ENCODE data around the gene ZDHHC3. TPM values are rescaled to one million over a fixed set of nuclear protein-coding genes. Genes with fewer than 3 reads are reported as not detected.

The ZDHHC3 gene
- polyA plus RNA-seq, 1 experiment = 198 TPM

- TF ChIP-seq CTCF (IDR thresholded peaks at IDR 0.05; ENCODE audit: insufficient read depth, low read depth, low read length) = no peak
- no peak overlapping the region for H3K4me3 ChIP-seq (ENCODE audit: low read depth, low read length)
- H3K36me3 ChIP-seq (ENCODE audit: control insufficient read depth, insufficient read depth, low read length) = no peaks in the 10 kb centered on the region; the same call in 1 of the 2 replicates
- ChIA-PET POLR2A (interaction anchor here (0.6 kb wide), 1 partner anchor 561 kb away, joined by 3 read pairs; no protein-coding TSS in a partner anchor), CTCF (interaction anchor here (0.6 to 1.5 kb wide), 3 partner anchors 9 to 21 kb away, joined by 3 to 4 read pairs (median 3); no protein-coding TSS in a partner anchor)
- no peaks in the 10 kb centered on the region for H3K27me3 ChIP-seq (ENCODE audit: control insufficient read depth, insufficient read depth, low read length)
- no peak for DNase-seq (ENCODE audit: low read depth)
Measured at GRCh38 chr3:45020534-45020933, 44.6 kb upstream of the ZDHHC3 start.

DNA sequence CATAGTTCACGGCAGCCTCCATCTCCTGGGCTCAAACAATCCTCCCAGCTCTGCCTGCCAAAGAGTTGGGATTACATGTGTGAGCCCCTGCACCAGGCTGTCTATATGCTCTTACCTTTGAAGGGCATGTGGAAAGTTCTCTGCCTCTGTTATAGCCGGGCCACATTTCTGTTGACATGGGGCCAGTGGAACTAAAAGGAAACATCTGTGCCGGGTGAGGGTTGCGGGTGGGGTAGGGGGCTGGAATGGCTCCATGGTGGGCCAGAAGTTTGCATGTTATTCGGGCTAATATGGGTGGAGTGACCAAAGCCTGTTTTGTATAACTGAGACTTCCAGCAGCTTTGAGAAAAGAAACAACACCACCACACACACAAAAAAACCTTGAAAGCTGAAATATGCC, 41.8 kb upstream of the ZDHHC3 start:
- TF ChIP-seq CTCF (IDR thresholded peaks at IDR 0.05; ENCODE audit: insufficient read depth, low read depth, low read length) = no peak
- CTCF ChIA-PET = interaction anchor here (0.8 to 1.2 kb wide), 2 partner anchors 25 to 192 kb away, joined by 3 read pairs; no protein-coding TSS in a partner anchor
- Histone ChIP-seq H3K4me3 (ENCODE audit: low read depth, low read length) (no peak overlapping the region), H3K36me3 (ENCODE audit: control insufficient read depth, insufficient read depth, low read length) (no peaks in the 10 kb centered on the region; the same call in none of the 2 replicates), H3K27me3 (ENCODE audit: control insufficient read depth, insufficient read depth, low read length) (no peaks in the 10 kb centered on the region)
- no peak for DNase-seq (ENCODE audit: low read depth)
- POLR2A ChIA-PET = no interaction called here

- ChIA-PET CTCF (no interaction called here), POLR2A (no interaction called here)
- no peak for DNase-seq (ENCODE audit: low read depth)
- TF ChIP-seq CTCF (IDR thresholded peaks at IDR 0.05; ENCODE audit: insufficient read depth, low read depth, low read length) = no peak
- no peaks in the 10 kb centered on the region; the same call in none of the 2 replicates for H3K36me3 ChIP-seq (ENCODE audit: control insufficient read depth, insufficient read depth, low read length)
- H3K4me3 ChIP-seq (ENCODE audit: low read depth, low read length) = no peak overlapping the region
- H3K27me3 ChIP-seq (ENCODE audit: control insufficient read depth, insufficient read depth, low read length) = no peaks in the 10 kb centered on the region
Measured at GRCh38 chr3:45016916-45017315, 40.9 kb upstream of the ZDHHC3 start.

DNA sequence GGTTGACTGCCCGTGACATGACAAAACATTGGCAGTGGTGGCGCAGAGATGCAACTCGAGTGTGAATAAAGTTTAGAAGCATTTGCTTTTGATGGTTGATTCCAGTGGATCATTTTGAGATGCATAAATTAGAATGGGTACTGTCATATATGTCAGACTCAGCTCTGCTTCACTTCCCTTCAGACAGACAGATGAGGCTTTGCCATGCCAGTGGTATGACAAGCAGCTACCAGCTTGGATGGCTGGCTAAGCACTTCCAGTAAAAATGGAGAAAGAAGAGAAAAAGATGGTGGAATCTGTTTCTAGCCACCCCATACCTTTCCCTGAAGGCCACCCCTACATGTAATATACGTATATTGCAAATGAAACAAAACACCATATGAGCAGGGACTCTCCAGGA, 36.6 kb upstream of the ZDHHC3 start:
- no peak for TF ChIP-seq CTCF (IDR thresholded peaks at IDR 0.05; ENCODE audit: insufficient read depth, low read depth, low read length)
- Histone ChIP-seq H3K4me3 (ENCODE audit: low read depth, low read length) (no peak overlapping the region), H3K27me3 (ENCODE audit: control insufficient read depth, insufficient read depth, low read length) (no peaks in the 10 kb centered on the region), H3K36me3 (ENCODE audit: control insufficient read depth, insufficient read depth, low read length) (no peaks in the 10 kb centered on the region; the same call in none of the 2 replicates)
- POLR2A ChIA-PET = interaction anchor here (0.5 to 0.7 kb wide), 4 partner anchors 23 to 497 kb away, joined by 3 read pairs; partner anchors contain the start of genes EXOSC7 and ZDHHC3
- CTCF ChIA-PET = interaction anchor here (0.7 to 1.5 kb wide), 5 partner anchors 10 to 702 kb away, joined by 3 to 8 read pairs (median 3); no protein-coding TSS in a partner anchor
- no peak for DNase-seq (ENCODE audit: low read depth)

DNA sequence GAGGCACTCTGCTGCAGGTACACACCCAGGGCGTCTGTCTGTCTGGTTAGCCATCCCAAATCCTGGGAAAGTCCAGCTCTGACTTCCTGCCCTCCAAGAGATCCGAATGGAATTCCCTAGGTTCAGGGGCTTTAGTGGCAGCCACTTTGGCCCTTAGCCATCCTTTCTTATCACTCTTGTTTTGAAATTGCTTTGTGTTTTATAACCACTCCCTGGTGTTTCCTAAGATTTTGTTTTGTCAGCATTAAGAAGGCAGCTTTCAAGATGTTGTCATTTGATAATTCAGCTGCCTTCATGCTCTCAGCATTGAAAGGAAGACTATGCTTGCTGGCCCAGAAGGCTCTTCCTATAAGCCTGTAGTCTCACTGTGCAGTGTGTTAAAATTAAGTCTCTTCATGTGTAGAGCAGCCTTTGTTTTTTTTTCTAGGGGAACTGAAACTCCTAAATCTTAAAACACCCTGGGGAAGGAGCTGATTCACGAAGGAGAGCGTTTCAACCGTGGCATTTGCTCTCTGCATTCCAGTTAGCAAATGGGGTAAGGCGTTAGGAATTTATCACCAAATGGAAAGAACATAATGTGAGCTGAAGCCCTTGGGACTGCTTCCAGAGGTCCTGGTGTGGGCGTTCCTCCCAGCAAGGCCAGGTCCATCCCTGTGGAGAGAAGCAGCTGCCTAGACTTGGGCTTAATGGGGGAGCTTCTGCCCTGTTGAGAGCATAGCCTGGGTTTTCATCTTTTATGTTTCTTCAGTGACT, 36.0 kb upstream of the ZDHHC3 start:
- peak; percentile 94 for DNase-seq (ENCODE audit: low read depth)
- Histone ChIP-seq H3K27me3 (ENCODE audit: control insufficient read depth, insufficient read depth, low read length) (no peaks in the 10 kb centered on the region), H3K4me3 (ENCODE audit: low read depth, low read length) (no peak overlapping the region), H3K36me3 (ENCODE audit: control insufficient read depth, insufficient read depth, low read length) (peaks cover 3% of the 10 kb centered on the region)
- ChIA-PET POLR2A (interaction anchor here (0.5 to 0.7 kb wide), 4 partner anchors 24 to 498 kb away, joined by 3 read pairs; partner anchors contain the start of genes EXOSC7 and ZDHHC3), CTCF (interaction anchor here (1.0 to 1.9 kb wide), 6 partner anchors 9 to 26 kb away, joined by 3 to 8 read pairs (median 4); no protein-coding TSS in a partner anchor)
- TF ChIP-seq CTCF (IDR thresholded peaks at IDR 0.05; ENCODE audit: insufficient read depth, low read depth, low read length) = no peak
